Right lobe of liver (tissue), 4 donors: ENCODE data around the gene ARX.

Source experiments
- POLR2A ChIP-seq: fragments of 450-650 bp; IDR thresholded peaks from one replicate; pipeline ENCODE4 v1.6.1; 2017; ENCODE audit warnings: antibody characterized with exemption, mild to moderate bottlenecking
- TF ChIP-seq, protein P1 (sequence below), 4 donors: fragments of 200-600 bp in 3 of 4; fragments of 450-650 bp in 1 of 4; IDR thresholded peaks; one replicate each; pipeline versions ENCODE4 v1.5.1 to v1.8.0; 2016 to 2022; ENCODE audit warnings: antibody characterized with exemption in 4 of 4, mild to moderate bottlenecking in 2 of 4
- donor health status: DM: no; HTN: no; CAD: no.
- donor health status: DM: no; HTN: no; CAD: no.
- donor health status: DM: no; HTN: yes; CAD: no.

DNA sequence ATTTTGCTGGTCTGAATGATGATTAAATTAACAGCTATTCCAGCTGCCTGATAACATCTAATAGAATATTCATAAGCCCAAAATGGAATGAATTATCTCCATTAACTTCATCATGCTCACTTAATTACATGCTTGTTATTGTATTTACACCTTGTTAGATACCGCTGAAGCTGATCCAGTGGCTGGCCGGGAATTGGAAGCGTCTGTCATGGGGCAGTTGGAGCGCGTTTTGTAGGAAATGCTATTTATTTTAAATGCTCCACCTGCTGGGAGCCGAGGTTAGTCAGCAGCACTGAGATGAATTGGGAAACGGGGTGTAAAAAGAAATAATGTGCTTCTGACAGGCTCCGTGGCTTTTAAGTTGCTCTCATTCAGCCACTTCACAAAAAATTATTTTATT is 25.2 kb downstream of the ARX start:
- TF ChIP-seq, protein P1, sequence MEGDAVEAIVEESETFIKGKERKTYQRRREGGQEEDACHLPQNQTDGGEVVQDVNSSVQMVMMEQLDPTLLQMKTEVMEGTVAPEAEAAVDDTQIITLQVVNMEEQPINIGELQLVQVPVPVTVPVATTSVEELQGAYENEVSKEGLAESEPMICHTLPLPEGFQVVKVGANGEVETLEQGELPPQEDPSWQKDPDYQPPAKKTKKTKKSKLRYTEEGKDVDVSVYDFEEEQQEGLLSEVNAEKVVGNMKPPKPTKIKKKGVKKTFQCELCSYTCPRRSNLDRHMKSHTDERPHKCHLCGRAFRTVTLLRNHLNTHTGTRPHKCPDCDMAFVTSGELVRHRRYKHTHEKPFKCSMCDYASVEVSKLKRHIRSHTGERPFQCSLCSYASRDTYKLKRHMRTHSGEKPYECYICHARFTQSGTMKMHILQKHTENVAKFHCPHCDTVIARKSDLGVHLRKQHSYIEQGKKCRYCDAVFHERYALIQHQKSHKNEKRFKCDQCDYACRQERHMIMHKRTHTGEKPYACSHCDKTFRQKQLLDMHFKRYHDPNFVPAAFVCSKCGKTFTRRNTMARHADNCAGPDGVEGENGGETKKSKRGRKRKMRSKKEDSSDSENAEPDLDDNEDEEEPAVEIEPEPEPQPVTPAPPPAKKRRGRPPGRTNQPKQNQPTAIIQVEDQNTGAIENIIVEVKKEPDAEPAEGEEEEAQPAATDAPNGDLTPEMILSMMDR (IDR thresholded peaks at IDR 0.05) = no peak
- no peak for TF ChIP-seq POLR2A
